ENCODE results near the gene CNOT11.

DNA sequence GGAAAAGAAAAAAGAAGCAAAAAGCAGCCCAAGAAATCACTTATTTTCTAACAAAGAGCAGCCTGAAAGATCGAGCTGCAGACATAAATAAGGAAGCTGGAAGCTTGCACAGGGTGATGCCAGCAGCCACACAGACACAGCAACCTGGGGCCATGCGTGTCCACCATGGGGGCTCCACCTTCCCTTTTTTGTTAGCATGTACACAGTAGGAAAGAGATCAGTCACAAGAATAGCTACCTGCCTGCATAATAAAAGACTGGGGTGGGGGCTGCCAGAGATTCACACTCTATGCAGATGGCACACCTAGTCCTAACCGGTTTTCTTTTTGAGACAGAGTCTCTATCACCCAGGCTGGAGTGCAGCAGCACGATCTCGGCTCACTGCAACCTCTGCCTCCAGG is 2.9 kb upstream of the CNOT11 start:
- TF ChIP-seq TCF7L2 (IDR thresholded peaks at IDR 0.05; ENCODE audit: low read depth, low read length) (no peak), ADNP (CRISPR knock-in tag; IDR thresholded peaks at IDR 0.05) (no peak), ZSCAN29 (CRISPR knock-in tag; conservative IDR thresholded peaks at IDR 0.05) (no peak), POLR2A (IDR thresholded peaks at IDR 0.05; ENCODE audit: insufficient read depth in 1 of 2, low read depth in 2 of 2, low read length in 2 of 2) (no peak), MAZ (IDR thresholded peaks at IDR 0.05; ENCODE audit: borderline replicate concordance, low read depth, low read length) (no peak), MAZ (CRISPR knock-in tag; IDR thresholded peaks at IDR 0.05; ENCODE audit: low read depth) (no peak), ZNF549 (CRISPR knock-in tag; IDR thresholded peaks at IDR 0.05) (no peak)
- TF ChIP-seq, protein P1, sequence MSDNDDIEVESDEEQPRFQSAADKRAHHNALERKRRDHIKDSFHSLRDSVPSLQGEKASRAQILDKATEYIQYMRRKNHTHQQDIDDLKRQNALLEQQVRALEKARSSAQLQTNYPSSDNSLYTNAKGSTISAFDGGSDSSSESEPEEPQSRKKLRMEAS (IDR thresholded peaks at IDR 0.05) = no peak
- TF ChIP-seq, protein P2, sequence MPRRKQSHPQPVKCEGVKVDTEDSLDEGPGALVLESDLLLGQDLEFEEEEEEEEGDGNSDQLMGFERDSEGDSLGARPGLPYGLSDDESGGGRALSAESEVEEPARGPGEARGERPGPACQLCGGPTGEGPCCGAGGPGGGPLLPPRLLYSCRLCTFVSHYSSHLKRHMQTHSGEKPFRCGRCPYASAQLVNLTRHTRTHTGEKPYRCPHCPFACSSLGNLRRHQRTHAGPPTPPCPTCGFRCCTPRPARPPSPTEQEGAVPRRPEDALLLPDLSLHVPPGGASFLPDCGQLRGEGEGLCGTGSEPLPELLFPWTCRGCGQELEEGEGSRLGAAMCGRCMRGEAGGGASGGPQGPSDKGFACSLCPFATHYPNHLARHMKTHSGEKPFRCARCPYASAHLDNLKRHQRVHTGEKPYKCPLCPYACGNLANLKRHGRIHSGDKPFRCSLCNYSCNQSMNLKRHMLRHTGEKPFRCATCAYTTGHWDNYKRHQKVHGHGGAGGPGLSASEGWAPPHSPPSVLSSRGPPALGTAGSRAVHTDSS (CRISPR knock-in tag; conservative IDR thresholded peaks at IDR 0.05) = no peak

Measured in HepG2 (cell line).